Measurements from ENCODE around the gene RBMY1A1.
"Not testable (repeated sequence)": the region's sequence is repeated elsewhere in the genome, so short reads cannot be mapped to it uniquely, and the experiment has no call there.

DNA sequence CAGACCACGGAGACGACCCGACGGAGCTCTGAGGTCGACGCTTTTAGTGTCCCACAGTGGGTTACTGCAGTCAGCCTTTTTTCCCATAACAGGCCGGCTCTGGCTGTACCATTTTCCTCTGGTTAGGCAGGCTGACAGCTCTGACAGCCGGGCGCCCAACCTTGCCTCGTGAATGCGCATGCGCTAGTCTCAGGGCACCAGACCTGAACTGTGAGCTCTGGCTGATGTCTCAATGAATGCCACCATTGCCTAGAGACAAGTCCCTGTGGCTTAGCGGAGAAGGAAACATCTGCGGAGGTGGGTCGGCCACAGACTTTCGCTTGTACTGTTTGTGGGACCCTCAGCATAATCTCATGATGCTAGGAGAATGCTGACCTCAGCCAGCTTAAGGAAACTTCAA lies 61.6 kb downstream of the RBMY1A1 start:
- TF ChIP-seq EZH2 (IDR thresholded peaks at IDR 0.05; ENCODE audit: borderline replicate concordance): not testable (repeated sequence)
- TF ChIP-seq, protein P1, sequence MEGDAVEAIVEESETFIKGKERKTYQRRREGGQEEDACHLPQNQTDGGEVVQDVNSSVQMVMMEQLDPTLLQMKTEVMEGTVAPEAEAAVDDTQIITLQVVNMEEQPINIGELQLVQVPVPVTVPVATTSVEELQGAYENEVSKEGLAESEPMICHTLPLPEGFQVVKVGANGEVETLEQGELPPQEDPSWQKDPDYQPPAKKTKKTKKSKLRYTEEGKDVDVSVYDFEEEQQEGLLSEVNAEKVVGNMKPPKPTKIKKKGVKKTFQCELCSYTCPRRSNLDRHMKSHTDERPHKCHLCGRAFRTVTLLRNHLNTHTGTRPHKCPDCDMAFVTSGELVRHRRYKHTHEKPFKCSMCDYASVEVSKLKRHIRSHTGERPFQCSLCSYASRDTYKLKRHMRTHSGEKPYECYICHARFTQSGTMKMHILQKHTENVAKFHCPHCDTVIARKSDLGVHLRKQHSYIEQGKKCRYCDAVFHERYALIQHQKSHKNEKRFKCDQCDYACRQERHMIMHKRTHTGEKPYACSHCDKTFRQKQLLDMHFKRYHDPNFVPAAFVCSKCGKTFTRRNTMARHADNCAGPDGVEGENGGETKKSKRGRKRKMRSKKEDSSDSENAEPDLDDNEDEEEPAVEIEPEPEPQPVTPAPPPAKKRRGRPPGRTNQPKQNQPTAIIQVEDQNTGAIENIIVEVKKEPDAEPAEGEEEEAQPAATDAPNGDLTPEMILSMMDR (IDR thresholded peaks at IDR 0.05; ENCODE audit: poor library complexity): not testable (repeated sequence)

Measured in hepatocyte (in vitro differentiated cells).